ENCODE measurements around the gene STARD3. TPM values are rescaled to one million over a fixed set of nuclear protein-coding genes. Genes with fewer than 3 reads are reported as not detected.
A peak's percentile ranks its signal among the peaks of the same experiment; 100 is the strongest.

The STARD3 gene
- total and polyA plus RNA-seq, 2 of the 13 experiments (the other 11 are each of a cell fraction or from before 2014, with no cell fraction given): 34.6 to 100 TPM

- TF ChIP-seq HOXA3 (CRISPR knock-in tag; IDR thresholded peaks at IDR 0.05): peak; percentile 8; the same call in 1 of the 2 replicates
- no peak for TF ChIP-seq REXO4 (CRISPR knock-in tag; IDR thresholded peaks at IDR 0.05; ENCODE audit: borderline replicate concordance)
- TF ChIP-seq ZNF235 (CRISPR knock-in tag; IDR thresholded peaks at IDR 0.05; ENCODE audit: borderline replicate concordance): 0 out of 2 replicates have a peak, but pooled peaks have one; percentile 47
- no peak for TF ChIP-seq ZNF251 (CRISPR knock-in tag; IDR thresholded peaks at IDR 0.05)
- no peak for TF ChIP-seq ZNF460 (CRISPR knock-in tag; IDR thresholded peaks at IDR 0.05; ENCODE audit: borderline replicate concordance)
- TF ChIP-seq NCOA5 (CRISPR knock-in tag; IDR thresholded peaks at IDR 0.05): no peak
- TF ChIP-seq TEAD3 (CRISPR knock-in tag; optimal IDR thresholded peaks at IDR 0.05; ENCODE audit: borderline replicate concordance): peak; percentile 32
- TF ChIP-seq, protein P1, sequence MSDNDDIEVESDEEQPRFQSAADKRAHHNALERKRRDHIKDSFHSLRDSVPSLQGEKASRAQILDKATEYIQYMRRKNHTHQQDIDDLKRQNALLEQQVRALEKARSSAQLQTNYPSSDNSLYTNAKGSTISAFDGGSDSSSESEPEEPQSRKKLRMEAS (IDR thresholded peaks at IDR 0.05): no peak; the same call in 1 of the 2 replicates
- peak; percentile 3 for TF ChIP-seq JARID2 (CRISPR knock-in tag; IDR thresholded peaks at IDR 0.05; ENCODE audit: insufficient replicate concordance)
- TF ChIP-seq SAP130 (CRISPR knock-in tag; IDR thresholded peaks at IDR 0.05; ENCODE audit: low read depth): peak; percentile 12; the same call in 1 of the 2 replicates
- no peak for TF ChIP-seq DNMT3B (CRISPR knock-in tag; conservative IDR thresholded peaks at IDR 0.05)
- TF ChIP-seq HNF4A (CRISPR knock-in tag; IDR thresholded peaks at IDR 0.05): peak; percentile 58; the same call in 1 of the 2 replicates
- TF ChIP-seq FOXJ3 (CRISPR knock-in tag; IDR thresholded peaks at IDR 0.05; ENCODE audit: borderline replicate concordance): no peak
- no peak for TF ChIP-seq SATB2 (CRISPR knock-in tag; IDR thresholded peaks at IDR 0.05)
- TF ChIP-seq CEBPB (IDR thresholded peaks at IDR 0.05; ENCODE audit: borderline replicate concordance, low read depth, low read length): no peak
- TF ChIP-seq, protein P2, sequence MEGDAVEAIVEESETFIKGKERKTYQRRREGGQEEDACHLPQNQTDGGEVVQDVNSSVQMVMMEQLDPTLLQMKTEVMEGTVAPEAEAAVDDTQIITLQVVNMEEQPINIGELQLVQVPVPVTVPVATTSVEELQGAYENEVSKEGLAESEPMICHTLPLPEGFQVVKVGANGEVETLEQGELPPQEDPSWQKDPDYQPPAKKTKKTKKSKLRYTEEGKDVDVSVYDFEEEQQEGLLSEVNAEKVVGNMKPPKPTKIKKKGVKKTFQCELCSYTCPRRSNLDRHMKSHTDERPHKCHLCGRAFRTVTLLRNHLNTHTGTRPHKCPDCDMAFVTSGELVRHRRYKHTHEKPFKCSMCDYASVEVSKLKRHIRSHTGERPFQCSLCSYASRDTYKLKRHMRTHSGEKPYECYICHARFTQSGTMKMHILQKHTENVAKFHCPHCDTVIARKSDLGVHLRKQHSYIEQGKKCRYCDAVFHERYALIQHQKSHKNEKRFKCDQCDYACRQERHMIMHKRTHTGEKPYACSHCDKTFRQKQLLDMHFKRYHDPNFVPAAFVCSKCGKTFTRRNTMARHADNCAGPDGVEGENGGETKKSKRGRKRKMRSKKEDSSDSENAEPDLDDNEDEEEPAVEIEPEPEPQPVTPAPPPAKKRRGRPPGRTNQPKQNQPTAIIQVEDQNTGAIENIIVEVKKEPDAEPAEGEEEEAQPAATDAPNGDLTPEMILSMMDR (CRISPR knock-in tag; IDR thresholded peaks at IDR 0.05): no peak
- TF ChIP-seq ZNF580 (CRISPR knock-in tag; IDR thresholded peaks at IDR 0.05; ENCODE audit: borderline replicate concordance, low read depth): 0 out of 2 replicates have a peak, but pooled peaks have one; percentile 45
- no peak for TF ChIP-seq NFE2L2 (IDR thresholded peaks at IDR 0.05; ENCODE audit: low read length)
- TF ChIP-seq, protein P3, sequence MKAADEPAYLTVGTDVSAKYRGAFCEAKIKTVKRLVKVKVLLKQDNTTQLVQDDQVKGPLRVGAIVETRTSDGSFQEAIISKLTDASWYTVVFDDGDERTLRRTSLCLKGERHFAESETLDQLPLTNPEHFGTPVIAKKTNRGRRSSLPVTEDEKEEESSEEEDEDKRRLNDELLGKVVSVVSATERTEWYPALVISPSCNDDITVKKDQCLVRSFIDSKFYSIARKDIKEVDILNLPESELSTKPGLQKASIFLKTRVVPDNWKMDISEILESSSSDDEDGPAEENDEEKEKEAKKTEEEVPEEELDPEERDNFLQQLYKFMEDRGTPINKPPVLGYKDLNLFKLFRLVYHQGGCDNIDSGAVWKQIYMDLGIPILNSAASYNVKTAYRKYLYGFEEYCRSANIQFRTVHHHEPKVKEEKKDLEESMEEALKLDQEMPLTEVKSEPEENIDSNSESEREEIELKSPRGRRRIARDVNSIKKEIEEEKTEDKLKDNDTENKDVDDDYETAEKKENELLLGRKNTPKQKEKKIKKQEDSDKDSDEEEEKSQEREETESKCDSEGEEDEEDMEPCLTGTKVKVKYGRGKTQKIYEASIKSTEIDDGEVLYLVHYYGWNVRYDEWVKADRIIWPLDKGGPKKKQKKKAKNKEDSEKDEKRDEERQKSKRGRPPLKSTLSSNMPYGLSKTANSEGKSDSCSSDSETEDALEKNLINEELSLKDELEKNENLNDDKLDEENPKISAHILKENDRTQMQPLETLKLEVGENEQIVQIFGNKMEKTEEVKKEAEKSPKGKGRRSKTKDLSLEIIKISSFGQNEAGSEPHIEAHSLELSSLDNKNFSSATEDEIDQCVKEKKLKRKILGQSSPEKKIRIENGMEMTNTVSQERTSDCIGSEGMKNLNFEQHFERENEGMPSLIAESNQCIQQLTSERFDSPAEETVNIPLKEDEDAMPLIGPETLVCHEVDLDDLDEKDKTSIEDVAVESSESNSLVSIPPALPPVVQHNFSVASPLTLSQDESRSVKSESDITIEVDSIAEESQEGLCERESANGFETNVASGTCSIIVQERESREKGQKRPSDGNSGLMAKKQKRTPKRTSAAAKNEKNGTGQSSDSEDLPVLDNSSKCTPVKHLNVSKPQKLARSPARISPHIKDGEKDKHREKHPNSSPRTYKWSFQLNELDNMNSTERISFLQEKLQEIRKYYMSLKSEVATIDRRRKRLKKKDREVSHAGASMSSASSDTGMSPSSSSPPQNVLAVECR (CRISPR knock-in tag; IDR thresholded peaks at IDR 0.05; ENCODE audit: borderline replicate concordance): peak; percentile 75
- 0 out of 2 replicates have a peak, but pooled peaks have one; percentile 39 for TF ChIP-seq ZNF430 (CRISPR knock-in tag; IDR thresholded peaks at IDR 0.05)
- TF ChIP-seq ZNF180 (CRISPR knock-in tag; IDR thresholded peaks at IDR 0.05; ENCODE audit: borderline replicate concordance, low read depth): no peak
- peak; percentile 48; the same call in 1 of the 2 replicates for TF ChIP-seq PRMT3 (CRISPR knock-in tag; IDR thresholded peaks at IDR 0.05; ENCODE audit: borderline replicate concordance, low read depth)
- TF ChIP-seq GABPB1 (CRISPR knock-in tag; IDR thresholded peaks at IDR 0.05): 0 out of 2 replicates have a peak, but pooled peaks have one; percentile 14
- 0 out of 2 replicates have a peak, but pooled peaks have one; percentile 45 for TF ChIP-seq ZNF253 (CRISPR knock-in tag; IDR thresholded peaks at IDR 0.05; ENCODE audit: borderline replicate concordance)
Observed at GRCh38 chr17:39701012-39701783, 64.3 kb downstream of the STARD3 start (continued).

Data from HepG2 (cell line).